ENCODE results near the gene POC1B.

DNA sequence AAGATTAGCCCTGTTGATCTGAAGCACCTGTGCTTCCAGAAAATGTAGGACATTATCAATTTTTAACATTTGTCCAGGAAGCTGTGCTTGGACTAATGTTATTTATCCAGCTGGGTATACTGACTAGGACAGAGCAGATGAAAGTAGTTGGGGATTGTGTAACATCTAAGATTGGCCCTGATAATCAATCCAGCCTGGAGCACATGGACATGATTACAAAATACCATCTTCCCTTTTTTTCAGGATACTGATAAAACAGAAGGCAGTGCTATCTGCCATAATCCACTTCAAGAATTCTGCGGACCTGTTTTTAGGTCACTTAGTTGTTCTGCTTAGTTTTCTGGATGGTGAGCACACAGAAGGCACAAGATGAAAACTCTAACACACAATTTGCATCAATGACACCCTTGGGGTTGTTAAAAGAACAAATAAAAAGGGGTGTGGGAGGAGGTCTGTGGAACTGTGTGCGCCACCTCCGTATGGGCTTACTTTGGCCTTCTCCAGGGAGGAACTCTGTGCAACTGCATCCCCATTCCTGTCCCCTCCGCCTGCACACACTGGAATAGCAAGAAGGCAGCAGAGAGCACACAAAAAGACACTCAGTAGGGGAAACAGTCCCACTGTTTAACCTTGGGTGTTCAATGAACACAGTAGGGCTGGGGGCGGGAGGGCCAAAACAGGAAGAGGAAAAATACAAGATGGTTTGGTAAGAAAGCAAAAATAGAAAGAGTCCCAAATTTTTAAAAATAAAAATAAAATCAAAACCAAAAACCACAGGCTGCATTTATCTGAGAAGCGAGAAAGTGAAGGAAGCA is 142.4 kb downstream of the POC1B start:
- TF ChIP-seq, protein P1, sequence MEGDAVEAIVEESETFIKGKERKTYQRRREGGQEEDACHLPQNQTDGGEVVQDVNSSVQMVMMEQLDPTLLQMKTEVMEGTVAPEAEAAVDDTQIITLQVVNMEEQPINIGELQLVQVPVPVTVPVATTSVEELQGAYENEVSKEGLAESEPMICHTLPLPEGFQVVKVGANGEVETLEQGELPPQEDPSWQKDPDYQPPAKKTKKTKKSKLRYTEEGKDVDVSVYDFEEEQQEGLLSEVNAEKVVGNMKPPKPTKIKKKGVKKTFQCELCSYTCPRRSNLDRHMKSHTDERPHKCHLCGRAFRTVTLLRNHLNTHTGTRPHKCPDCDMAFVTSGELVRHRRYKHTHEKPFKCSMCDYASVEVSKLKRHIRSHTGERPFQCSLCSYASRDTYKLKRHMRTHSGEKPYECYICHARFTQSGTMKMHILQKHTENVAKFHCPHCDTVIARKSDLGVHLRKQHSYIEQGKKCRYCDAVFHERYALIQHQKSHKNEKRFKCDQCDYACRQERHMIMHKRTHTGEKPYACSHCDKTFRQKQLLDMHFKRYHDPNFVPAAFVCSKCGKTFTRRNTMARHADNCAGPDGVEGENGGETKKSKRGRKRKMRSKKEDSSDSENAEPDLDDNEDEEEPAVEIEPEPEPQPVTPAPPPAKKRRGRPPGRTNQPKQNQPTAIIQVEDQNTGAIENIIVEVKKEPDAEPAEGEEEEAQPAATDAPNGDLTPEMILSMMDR (conservative IDR thresholded peaks at IDR 0.05; ENCODE audit: low read depth, low read length) = no peak
- no peak for TF ChIP-seq EZH2 (IDR thresholded peaks at IDR 0.05; ENCODE audit: borderline replicate concordance, low read depth, low read length, poor library complexity, severe bottlenecking)

All from A673 (cell line).